ENCODE results near the gene ADCY5.

The ADCY5 gene

GRCh38 chr3:123348471-123349200 is 100.3 kb downstream of the ADCY5 start:
- Mint-ChIP-seq H3K4me3 (no peak overlapping the region), H3K27me3 (peaks cover 6% of the 10 kb centered on the region), H3K9me3 (ENCODE audit: low read depth) (no peaks in the 10 kb centered on the region), H3K4me1 (ENCODE audit: low read depth) (no peaks in the 10 kb centered on the region), H3K36me3 (no peaks in the 10 kb centered on the region), H3K27ac (no peak overlapping the region)

GRCh38 chr3:123347691-123348264 is 101.1 kb downstream of the ADCY5 start:
- H3K9me3 Mint-ChIP-seq (ENCODE audit: low read depth): no peaks in the 10 kb centered on the region
- H3K27ac Mint-ChIP-seq: no peak overlapping the region
- H3K36me3 Mint-ChIP-seq: no peaks in the 10 kb centered on the region
- H3K4me1 Mint-ChIP-seq (ENCODE audit: low read depth): no peaks in the 10 kb centered on the region
- H3K4me3 Mint-ChIP-seq: no peak overlapping the region
- peaks cover 6% of the 10 kb centered on the region for H3K27me3 Mint-ChIP-seq

GRCh38 chr3:123347205-123347604 is 101.7 kb downstream of the ADCY5 start:
- Mint-ChIP-seq H3K27me3 (peaks cover 6% of the 10 kb centered on the region), H3K36me3 (no peaks in the 10 kb centered on the region), H3K9me3 (ENCODE audit: low read depth) (no peaks in the 10 kb centered on the region), H3K27ac (no peak overlapping the region), H3K4me1 (ENCODE audit: low read depth) (no peaks in the 10 kb centered on the region), H3K4me3 (no peak overlapping the region)

- no peak overlapping the region for H3K27ac Mint-ChIP-seq
- no peak overlapping the region for H3K4me3 Mint-ChIP-seq
- no peaks in the 10 kb centered on the region for H3K36me3 Mint-ChIP-seq
- H3K27me3 Mint-ChIP-seq: peaks cover 6% of the 10 kb centered on the region
- no peaks in the 10 kb centered on the region for H3K9me3 Mint-ChIP-seq (ENCODE audit: low read depth)
- no peaks in the 10 kb centered on the region for H3K4me1 Mint-ChIP-seq (ENCODE audit: low read depth)
These were observed 102.9 kb downstream of the ADCY5 start for GRCh38 chr3:123346021-123346420.

GRCh38 chr3:123344907-123345594 is 103.8 kb downstream of the ADCY5 start:
- Mint-ChIP-seq H3K27ac (no peak overlapping the region), H3K9me3 (ENCODE audit: low read depth) (no peaks in the 10 kb centered on the region)

GRCh38 chr3:123344175-123344906 is 104.5 kb downstream of the ADCY5 start:
- no peaks in the 10 kb centered on the region for H3K4me1 Mint-ChIP-seq (ENCODE audit: low read depth)
- H3K9me3 Mint-ChIP-seq (ENCODE audit: low read depth): no peaks in the 10 kb centered on the region
- H3K36me3 Mint-ChIP-seq: no peaks in the 10 kb centered on the region
- no peak overlapping the region for H3K4me3 Mint-ChIP-seq
- H3K27me3 Mint-ChIP-seq: peaks cover 3% of the 10 kb centered on the region
- peak overlapping the region; percentile 25 for H3K27ac Mint-ChIP-seq

More at GRCh38 chr3:123344907-123345594, 103.8 kb downstream of the ADCY5 start:
- Mint-ChIP-seq H3K4me1 (ENCODE audit: low read depth) (no peaks in the 10 kb centered on the region), H3K4me3 (no peak overlapping the region), H3K27me3 (peaks cover 6% of the 10 kb centered on the region), H3K36me3 (no peaks in the 10 kb centered on the region)

GRCh38 chr3:123343296-123344174 is 105.4 kb downstream of the ADCY5 start:
- Mint-ChIP-seq H3K4me1 (ENCODE audit: low read depth) (no peaks in the 10 kb centered on the region), H3K27me3 (no peaks in the 10 kb centered on the region), H3K9me3 (ENCODE audit: low read depth) (no peaks in the 10 kb centered on the region), H3K4me3 (no peak overlapping the region), H3K36me3 (no peaks in the 10 kb centered on the region), H3K27ac (no peak overlapping the region)

GRCh38 chr3:123342631-123343080 is 106.2 kb downstream of the ADCY5 start:
- H3K4me3 Mint-ChIP-seq: no peak overlapping the region
- H3K27ac Mint-ChIP-seq: no peak overlapping the region
- no peaks in the 10 kb centered on the region for H3K9me3 Mint-ChIP-seq (ENCODE audit: low read depth)
- H3K36me3 Mint-ChIP-seq: no peaks in the 10 kb centered on the region
- H3K4me1 Mint-ChIP-seq (ENCODE audit: low read depth): no peaks in the 10 kb centered on the region
- no peaks in the 10 kb centered on the region for H3K27me3 Mint-ChIP-seq

GRCh38 chr3:123341871-123342630 is 106.8 kb downstream of the ADCY5 start:
- H3K27me3 Mint-ChIP-seq: no peaks in the 10 kb centered on the region
- H3K9me3 Mint-ChIP-seq (ENCODE audit: low read depth): no peaks in the 10 kb centered on the region
- H3K4me1 Mint-ChIP-seq (ENCODE audit: low read depth): no peaks in the 10 kb centered on the region

GRCh38 chr3:123340336-123340735 is 108.6 kb downstream of the ADCY5 start:
- Mint-ChIP-seq H3K4me3 (no peak overlapping the region), H3K27me3 (no peaks in the 10 kb centered on the region), H3K4me1 (ENCODE audit: low read depth) (peaks cover under 1% of the 10 kb centered on the region), H3K36me3 (no peaks in the 10 kb centered on the region), H3K27ac (no peak overlapping the region), H3K9me3 (ENCODE audit: low read depth) (no peaks in the 10 kb centered on the region)

More at GRCh38 chr3:123341871-123342630, 106.8 kb downstream of the ADCY5 start:
- Mint-ChIP-seq H3K36me3 (no peaks in the 10 kb centered on the region), H3K27ac (no peak overlapping the region), H3K4me3 (no peak overlapping the region)

GRCh38 chr3:123339302-123339701 is 109.6 kb downstream of the ADCY5 start:
- H3K9me3 Mint-ChIP-seq (ENCODE audit: low read depth): no peaks in the 10 kb centered on the region
- no peaks in the 10 kb centered on the region for H3K27me3 Mint-ChIP-seq
- peaks cover 7% of the 10 kb centered on the region for H3K4me1 Mint-ChIP-seq (ENCODE audit: low read depth)
- no peak overlapping the region for H3K4me3 Mint-ChIP-seq
- no peak overlapping the region for H3K27ac Mint-ChIP-seq
- H3K36me3 Mint-ChIP-seq: no peaks in the 10 kb centered on the region

- Mint-ChIP-seq H3K4me1 (ENCODE audit: low read depth) (peaks cover 7% of the 10 kb centered on the region), H3K4me3 (no peak overlapping the region), H3K36me3 (no peaks in the 10 kb centered on the region), H3K9me3 (ENCODE audit: low read depth) (no peaks in the 10 kb centered on the region), H3K27me3 (no peaks in the 10 kb centered on the region), H3K27ac (no peak overlapping the region)
These were observed 110.2 kb downstream of the ADCY5 start for GRCh38 chr3:123338620-123339061.

- Mint-ChIP-seq H3K4me3 (no peak overlapping the region), H3K27me3 (no peaks in the 10 kb centered on the region), H3K4me1 (ENCODE audit: low read depth) (peaks cover 7% of the 10 kb centered on the region), H3K9me3 (ENCODE audit: low read depth) (no peaks in the 10 kb centered on the region), H3K36me3 (no peaks in the 10 kb centered on the region), H3K27ac (no peak overlapping the region)
These were observed 110.8 kb downstream of the ADCY5 start for GRCh38 chr3:123337948-123338619.

Data from activated naive CD8-positive, alpha-beta T cell (primary cell).